ENCODE data around the gene SPRED1.

SPRED1 gene

DNA sequence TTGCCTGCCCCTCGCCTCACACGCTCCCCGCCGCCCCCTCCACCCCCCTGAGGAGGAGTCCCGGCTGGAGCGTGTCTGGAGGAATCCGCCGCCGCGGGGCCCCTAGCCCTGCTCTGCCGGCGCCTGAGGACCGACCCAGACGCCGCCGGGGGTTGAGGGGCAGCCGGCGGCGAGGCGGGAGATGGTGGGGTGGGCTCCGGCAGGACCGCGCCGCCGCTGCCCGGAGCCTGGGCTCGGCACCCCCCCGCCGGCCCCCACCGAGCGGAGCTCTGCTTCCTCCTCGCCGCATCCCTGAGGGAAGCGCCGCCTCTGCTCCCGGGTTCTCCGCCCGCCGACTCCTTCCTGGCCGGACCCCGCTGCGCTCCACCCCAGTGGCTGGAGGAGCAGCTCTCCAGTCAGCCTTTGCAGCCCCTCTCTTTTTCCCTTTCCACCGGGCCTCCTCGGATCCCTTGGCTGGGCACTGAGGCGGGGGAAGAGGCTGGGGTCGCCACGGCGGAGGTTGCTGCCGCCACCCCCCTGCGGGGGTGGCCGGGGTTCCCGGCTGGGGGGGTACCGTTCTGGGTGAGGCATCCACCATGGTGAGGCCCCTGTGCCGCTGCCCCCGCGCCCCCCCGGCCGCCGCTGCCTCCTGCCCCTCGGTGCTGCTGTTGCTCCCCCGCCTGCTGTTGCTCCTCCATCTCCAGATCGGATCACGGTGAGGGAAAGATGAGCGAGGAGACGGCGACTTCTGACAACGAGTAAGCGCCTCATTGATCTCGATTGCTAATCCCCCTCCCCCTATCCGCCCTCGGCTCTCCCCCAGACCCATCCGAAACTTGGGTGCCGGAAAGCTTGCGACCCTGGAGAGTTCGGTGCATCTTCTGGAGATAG is at the start of gene SPRED1:
TSS of gene SPRED1 (plus strand) at position 356 of the 870 bp plus-strand sequence. CDS start at position 706, 350 bp downstream.
- DNase-seq = peak; percentile 11

DNA sequence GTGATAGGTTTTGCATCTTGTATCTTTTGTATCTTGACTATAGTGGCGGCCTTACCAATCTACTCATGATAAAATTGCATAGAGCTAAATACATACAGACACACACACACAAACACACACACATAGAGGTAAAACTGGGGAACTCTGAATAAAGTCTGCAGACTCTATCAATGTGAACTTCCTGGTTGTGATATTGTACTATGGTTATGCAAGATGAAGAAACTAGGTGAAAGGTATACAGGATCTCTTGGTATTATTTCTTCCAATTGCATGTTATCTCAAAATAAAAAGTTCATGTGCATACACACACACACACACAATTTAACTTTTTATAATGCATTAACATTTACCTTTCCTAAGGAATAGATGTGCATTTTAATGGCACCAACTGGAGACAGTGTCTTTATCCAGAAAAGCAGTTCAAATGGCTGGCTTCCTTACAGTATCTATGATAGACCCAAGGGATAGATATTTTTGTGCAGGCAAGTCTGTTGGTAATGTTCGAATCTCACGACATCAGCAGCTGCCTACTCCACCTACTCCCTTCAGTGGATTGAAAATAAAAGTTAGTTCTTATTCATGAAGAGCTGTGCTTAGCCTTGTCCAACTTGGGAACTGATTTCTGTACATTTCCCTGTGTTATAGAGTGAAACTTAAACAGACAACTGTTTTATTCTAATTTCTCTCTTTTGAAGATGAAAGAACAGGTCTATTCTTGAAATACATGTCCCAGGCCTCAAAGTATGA is 46.9 kb upstream of the SPRED1 start:
- no peak for DNase-seq

DNA sequence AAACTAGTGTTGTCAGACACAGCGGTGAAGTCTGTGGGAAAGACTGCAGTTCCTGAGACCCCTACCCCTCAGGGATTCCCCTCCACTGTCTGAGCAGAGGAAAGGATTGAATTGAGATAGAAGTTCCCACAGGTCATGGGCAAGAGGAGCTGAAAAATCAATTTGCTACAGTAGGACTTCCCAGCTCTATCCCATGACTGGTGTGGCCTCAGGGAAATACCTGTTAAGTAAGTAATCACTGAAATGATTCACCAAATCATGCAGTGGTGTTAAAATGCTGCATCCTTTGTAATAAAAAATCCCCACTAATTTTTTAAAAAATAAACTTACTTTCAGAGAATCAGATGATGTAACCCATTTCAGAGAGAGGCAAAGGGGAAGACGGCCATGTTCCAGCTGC is 45.0 kb upstream of the SPRED1 start:
- no peak for DNase-seq

DNA sequence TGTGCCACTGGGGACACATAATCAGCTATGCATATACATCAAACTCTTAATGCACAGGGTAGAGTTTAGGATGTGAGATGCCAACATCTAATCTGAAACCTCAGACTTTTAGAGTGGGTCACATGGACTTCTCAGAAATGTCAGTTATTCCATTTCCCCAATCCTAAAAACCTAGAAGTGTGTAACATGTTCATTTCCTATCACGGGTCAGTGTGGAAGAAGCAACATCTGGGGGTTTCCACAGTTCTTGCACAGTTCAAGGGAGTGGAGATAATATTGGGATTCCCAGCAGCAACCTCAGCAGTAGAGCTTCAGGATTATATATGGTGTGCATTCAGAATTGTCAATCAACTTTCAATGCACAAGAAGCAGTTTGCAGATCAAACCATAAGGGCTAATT is 44.4 kb upstream of the SPRED1 start:
- no peak for DNase-seq

DNA sequence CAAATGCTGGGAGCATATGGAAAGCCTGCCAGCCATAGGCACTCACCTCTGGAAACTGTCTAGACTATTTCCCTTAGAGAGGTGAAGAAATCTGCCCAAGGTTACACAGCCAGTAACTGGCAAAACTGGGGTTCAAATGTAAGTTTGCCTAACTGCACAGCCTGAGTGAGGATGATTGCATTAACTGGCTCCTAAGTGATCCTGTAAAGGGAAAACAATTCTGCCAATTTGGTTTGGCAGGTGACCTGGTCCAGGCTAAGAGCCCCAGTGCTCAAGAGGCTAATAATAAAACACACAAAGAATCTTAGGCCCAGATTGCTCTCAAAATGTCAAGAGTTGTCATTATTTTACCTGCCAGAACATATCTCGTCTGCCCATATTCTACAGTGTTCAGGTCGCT is 43.9 kb upstream of the SPRED1 start:
- no peak for DNase-seq

DNA sequence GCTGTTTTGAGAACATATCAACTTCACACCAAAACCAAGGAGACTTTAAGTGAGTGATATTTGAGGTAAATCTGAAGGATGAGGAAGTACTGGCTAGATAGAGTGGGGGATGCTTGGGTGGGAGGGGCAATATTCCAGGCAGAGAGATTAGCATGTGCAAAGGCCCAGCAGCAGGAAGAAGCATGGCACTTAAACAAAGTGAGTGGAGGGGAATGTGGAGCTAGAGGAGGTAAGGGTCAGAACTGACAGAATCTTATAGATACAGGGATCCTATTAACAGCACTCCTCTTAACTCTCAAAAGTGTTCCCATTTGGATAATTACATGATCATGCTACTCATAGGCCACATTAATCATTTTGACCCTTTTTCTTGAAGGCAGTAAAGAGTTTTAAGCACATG is 41.4 kb upstream of the SPRED1 start:
- no peak for DNase-seq

DNA sequence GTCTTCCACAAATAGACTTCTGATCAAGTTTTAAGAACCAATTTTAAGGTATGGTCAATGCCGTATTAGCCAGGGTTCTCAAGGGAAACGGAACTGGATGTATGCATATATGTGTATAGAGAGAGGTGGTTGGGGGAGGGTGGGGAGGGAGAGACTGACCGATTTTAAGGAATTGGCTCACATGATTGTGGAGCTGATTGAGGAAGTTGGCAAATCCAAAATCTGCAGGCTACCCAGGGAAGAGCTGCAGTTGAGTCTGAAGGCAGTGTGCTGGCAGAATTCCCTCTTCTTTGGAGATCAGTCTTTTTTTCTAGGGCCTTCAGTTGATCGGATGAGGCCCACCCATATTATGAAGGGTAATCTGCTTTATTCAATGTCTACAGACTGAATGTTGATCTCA is 40.8 kb upstream of the SPRED1 start:
- DNase-seq = no peak

DNA sequence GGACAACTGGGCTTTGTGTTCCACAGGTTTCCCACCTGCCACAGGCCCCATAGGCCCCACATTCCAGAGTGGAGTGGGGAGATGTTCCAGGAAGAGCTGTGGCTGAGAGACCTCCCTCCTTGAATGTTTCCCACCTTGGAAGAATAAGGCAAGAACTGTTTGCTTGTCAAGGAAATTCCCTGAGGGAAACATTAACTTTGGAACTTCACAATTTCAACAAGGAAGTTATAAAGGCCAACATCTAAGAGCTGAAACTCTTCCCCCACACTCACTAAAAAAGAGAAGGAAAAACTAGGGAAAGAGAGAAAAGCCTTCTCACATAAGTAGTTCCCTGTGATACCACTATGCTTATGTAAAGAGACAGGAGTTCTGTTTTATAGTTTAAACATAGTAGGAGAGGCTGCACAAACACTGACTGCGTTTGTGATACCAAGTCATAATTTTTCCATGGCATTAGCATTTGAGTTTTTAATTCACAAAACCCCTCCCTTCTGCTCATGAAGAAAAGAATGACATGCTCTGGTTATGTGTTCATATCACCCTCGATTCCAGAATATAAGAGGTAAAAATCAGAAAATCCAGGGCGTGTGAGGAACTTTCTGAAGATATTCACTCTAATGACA is 39.8 kb upstream of the SPRED1 start:
- no peak for DNase-seq

DNA sequence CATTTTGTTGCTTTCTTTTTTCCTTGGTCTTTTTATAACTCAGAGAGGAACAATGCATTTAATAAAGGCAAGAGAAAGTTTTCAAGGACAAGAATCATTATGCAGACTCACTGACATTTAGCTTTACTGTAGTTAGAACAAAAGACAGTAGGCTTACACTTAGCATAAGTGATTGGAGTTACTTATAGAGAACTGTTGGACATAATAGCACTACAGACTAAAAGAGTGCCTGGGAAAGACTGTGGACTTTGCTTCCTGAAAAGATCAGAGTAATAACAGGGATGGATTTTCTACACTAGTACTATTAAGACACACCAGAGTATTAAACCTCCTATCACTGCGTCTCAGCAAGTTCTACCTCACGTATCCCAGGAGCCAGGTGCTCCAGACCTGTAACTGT is 39.3 kb upstream of the SPRED1 start:
- DNase-seq = no peak

DNA sequence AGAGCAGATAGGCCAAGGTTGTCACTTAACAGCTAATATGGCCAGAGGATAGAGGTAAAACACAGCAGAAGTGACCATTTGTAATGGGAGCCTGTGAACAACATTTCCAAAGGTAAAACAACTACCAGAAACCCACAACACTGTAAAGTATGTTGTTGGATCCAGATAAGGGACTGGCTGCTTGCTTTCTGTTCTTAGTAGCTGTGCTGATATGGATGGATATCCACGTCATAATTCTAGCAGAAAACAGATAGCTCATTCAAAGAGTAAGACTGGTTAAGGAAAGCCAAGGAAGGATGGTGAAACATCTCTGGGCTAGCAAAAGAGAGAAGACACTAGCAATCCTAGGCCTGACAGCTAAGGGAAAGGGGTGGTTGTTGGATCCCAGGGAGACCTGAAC is 36.9 kb upstream of the SPRED1 start:
- no peak for DNase-seq

DNA sequence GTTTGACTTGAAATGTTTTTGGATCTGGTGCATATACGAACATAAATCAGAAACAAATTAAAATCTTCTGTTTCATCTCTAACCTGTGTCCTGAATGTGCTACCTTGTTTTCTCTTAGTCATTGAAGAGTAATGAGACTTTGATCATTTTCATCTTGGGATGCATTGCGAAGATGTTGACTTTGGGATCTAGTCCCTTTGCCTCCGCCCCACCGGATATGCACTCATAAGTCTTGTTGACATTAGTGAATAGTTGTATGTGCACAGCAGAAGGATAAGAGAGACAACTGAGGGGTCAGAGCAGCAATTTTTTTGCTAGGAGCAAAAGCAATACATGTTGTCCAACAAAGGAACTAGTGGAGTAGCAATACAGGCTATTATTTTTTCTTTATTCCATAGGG is 35.9 kb upstream of the SPRED1 start:
- no peak for DNase-seq

DNA sequence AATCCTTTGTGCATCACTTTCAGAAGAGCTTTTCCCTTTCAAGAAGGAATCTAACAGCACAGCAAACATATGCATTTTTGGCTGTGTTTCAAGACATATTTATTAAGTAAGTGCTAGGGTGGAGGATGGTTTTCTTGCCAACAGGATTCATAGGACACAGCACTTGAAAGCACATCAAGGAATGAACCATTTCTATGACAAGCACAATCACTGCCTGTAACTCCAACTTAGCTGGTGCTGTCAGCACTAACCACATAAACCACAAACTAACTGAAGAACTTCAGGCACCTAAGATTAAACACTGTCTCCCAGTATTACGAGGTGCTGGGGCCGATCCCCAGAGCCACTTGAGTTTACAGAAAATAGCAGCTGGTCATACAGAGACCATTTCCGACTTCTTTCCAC is 35.4 kb upstream of the SPRED1 start:
- no peak for DNase-seq

DNA sequence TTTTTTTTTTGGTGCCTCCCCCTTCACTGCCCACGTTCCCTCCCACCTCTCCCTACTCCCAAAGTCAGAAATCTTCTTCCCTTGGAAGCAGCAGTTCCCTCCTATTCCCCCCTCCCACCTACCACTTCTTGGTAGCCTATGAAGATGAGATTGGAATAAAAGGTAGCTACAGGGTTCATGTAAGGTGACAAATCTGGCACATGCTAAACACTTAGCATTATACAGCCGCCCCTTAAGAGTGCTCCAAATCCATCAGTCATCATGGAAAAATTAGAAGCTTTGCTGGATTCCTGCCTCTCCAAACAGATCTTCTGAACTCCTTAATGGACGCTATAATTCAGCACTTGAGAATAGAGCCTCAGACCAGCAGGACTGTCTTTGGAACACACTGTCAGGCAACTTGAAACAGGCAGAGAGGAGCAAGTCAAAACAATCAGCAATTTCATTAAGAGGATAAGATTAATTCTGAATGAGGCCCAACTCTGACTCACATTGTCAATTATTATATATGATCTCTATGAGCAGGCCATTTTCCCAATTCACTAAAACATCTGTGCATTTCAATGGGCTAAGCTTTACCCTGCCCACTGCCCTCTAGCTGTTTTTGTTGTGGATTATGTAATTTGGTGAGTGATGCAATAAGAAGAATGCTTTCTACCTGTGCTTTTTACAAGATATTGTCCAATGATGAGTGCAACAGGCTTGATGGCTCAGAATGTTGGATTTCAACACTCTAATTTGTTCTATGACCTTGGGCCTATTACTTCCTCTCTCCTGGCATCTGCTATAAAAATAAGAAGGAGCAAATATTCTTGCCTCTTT is 34.6 kb upstream of the SPRED1 start:
- peak; percentile 27 for DNase-seq

DNA sequence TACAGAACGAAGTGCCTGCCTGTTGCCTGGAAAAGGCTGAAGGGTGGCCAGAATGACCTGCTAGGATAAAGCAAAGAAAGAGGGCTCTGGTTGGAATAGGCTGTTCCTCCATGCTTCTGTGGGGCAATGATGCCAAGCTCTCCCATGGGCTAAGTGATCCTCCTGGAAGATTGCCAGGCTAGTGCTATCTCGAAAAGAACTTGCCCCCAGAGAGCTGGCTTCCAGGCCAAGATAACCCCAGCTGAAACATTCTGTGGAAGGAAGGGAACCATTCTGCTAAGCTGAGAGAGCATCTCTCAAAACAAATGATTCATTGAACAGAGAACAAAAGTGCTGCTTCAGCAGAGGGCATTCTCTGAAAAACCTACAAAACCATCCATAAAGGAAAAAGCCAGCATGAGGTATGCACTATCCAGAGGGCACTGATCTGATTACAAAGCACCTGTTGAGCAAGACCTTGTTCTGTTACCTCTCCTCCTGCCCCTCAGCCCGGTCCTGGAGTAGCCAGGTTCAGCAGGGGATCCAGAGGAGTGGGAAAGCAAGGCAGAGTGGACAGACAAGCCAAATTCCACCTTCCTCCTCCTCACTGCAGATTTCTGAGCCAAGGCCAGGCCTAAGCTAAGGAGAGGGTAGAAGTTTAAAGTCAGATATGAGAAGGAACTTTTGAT is 31.9 kb upstream of the SPRED1 start:
- DNase-seq = no peak

DNA sequence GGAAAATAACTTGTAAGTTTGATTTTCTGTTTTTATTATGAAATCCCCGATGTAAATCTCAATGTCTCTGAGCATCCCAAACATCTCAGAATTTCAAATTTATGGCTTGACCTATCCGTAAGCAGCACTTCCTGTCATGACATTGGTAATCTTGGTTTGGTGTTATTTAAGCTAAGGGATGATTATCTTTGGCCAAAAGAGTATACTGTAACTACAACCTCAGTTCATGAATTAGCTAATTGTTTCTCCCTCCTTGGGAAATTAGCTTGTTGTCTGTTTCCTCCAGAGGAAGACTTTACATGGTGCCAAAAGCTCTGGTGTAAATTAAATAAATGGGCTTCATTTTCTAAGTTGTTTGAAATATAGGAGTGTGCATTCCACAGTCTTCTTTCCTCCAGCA is 28.1 kb upstream of the SPRED1 start:
- DNase-seq = no peak

DNA sequence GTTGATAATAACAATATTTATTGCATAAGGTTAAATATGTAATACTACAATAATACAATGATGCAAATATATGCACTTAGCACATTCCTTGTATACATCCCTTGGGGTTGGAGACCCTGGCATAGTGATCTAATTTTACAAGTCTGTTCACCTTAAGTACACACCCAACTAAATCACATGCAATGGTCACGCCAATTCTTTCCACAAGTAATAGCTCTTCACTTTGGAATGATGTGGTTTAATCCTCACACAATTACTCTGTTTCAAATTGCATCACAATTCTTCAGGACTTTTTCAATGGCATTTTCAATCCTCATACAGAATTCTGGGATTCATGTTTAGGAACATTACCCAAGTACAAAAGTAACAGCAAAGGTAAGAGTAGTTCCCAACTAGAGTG is 27.3 kb upstream of the SPRED1 start:
- DNase-seq = no peak

DNA sequence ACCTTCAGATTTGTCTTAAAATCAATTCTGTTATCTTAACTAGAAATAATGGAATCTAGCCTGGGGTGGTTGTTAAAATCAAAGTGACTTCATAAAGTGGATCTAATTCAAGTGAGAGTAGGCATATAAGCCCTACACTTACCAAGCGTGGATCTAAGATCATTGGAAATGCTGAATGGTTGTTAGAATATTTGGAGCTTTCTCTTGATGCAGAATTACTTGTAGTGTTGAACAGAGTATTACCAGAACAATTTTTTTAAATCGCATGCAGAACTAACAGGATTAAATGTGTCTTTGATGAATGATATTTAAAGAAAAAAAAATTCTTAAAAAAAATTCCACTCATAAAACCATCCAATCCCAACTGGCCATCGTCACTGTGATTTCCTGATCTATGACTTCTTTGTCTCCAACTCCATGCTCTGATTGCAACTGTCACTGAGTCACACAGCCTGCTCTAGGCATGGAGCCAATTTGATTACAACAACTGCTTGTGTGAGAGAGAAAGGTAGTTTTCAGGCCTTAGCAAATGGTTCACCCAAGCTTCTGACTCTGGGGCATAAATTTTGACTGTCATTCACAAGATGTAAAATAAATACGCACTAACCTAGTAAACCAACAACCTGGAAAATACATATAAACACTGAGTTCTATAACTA is 25.9 kb upstream of the SPRED1 start:
- DNase-seq = no peak

DNA sequence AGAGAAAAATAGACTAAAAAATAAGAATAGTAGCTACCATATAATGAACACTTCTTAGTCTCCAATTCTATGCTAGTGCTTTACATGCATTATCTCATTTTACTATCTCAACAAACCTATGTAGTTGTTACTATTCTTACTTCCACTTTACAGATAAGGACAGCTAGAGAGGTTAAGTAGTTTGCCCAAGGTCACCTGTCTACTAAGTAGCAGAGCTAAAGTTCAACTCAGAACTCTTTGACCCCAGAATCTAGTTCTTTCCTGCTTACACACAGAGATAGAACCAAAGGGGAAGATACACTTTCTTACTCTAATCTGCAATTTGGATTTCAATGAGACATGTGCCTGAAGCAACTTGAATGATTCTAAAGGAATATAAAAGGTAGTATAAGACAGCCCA is 24.7 kb upstream of the SPRED1 start:
- no peak for DNase-seq

DNA sequence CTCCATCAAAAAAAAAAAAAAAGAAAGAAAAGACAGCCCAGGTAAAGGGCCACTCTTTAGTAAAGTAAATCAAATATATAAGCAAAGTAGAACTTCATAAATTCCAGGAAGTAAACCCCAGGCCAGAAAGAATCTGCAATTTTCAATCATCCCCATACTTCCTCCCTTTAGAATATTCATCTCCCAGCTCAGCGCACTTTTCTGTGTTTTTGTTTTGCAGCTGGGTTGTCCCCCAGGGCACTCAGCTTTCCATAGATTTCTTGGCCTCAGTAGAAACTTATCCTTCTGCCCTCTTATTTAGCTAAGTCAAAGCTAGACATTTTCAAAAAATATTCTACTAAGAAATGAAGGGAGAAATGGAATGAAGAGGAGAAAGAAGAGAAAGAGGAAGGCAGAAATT is 24.0 kb upstream of the SPRED1 start:
- no peak for DNase-seq

DNA sequence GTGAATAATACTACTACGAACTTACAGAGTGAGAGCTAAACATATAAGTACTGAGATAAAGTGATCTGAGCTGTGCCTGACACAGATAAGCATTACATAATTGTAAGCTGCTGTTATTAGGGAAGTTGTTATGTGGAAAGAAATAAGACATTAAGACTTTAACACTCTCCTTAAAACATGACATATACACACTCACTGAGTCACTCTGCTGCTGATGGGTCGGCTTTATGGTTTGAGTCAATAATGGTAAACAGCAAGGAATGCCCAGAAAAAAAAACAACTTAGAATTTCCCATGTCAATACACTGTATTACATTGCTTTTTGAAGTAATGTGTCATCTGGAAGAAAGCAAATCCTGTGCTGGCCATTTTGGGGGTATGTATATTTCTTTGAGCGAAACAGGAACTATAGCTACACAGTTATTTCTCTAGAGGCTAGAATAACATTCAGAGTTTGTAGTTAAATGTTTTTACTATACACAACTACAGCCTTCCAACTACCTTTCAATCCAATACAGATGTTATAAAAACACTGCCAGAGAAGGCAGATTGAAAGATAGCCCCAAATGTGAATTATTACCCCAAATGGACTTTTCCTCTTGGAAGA is 22.8 kb upstream of the SPRED1 start:
- no peak for DNase-seq

DNA sequence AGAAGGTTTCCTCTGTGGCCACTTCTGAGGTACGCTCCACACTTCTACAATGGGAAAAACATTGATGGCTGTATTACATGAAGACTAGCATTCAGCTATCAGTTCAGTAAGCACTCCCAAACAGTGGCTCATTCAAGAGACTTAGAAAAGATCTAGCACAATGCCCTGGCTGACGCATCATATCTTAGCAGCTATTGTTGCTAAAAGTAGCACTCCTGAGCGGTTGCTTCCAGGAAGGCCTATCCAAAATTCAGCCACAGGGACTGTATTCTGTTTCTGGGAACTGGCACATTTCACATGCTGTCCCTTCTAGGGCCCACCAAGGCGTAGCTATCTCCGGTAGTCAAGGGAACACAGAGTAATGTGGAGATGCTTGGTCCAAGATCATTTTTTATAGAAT is 21.2 kb upstream of the SPRED1 start:
- DNase-seq = no peak

Data from NCI-H1092 treated with DMSO at 0.1 percent for 48 hours (cell line).